NT2/D1 (cell line): Measurements from ENCODE around the gene MGAT5.

Experiments used
- SUZ12 ChIP-seq: IDR thresholded peaks from 2 replicates; pipeline ENCODE4 v1.6.1; 2011; ENCODE audit not compliant: insufficient read length, insufficient read depth; ENCODE audit errors: extremely low read depth
- YY1 ChIP-seq: IDR thresholded peaks from 2 replicates; pipeline ENCODE4 v1.6.1; 2011; ENCODE audit not compliant: insufficient read length, insufficient read depth
- ZNF274 ChIP-seq: IDR thresholded peaks from 2 replicates; pipeline ENCODE4 v1.6.1; 2011; ENCODE audit warnings: mild to moderate bottlenecking, low read depth, low read length

DNA sequence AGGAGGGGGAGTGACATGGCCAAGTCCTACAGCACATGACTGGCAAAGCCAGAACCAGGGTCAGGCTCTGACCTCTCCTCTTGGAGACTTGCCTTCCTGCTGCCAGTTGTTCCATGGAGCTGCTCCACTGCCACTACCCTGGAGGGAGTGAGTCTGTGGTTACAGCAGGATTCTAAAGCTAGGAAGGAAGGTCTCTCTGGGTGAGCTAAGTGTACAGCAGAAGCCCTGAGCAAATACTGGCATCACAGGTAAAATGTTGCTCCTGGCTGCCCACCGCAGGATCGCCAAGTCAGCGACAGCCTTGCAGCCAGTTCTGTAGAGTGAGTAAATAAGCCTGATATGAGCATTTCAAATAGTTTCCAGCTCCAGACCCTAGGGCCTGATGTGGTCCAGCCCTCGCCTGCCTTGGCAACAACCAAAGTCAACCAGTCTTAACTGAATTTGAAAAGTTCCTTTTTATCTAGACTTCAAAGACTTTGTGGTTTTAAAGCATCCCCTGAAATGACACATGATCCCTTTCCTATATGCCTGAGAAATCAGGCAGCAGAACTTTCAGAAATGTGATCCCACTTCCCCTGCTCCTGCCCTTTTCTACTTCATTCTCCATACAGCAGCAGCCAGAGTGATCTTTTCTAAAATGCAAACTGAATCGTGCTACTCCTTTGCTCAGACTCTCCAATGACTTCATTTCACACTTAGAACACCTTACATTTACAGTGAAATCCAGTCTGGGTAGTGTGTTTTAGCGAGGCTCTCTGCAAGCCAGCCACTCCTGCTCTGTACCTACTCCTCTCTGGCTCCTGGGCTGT lies 114.3 kb downstream of the MGAT5 start:
- TF ChIP-seq YY1 = no peak
- no peak for TF ChIP-seq SUZ12
- no peak for TF ChIP-seq ZNF274
